C4-2B (cell line): ENCODE results near the gene ADARB2.
"Not testable (repeated sequence)": the region's sequence is repeated elsewhere in the genome, so short reads cannot be mapped to it uniquely, and the experiment has no call there.

Experiments used
- ZFX ChIP-seq: fragments of 450-650 bp; IDR thresholded peaks from 2 replicates; pipeline ENCODE4 v1.6.1; 2017
- TF ChIP-seq, protein P1 (sequence below): fragments of 450-650 bp; conservative IDR thresholded peaks from 2 replicates; pipeline ENCODE4 v1.5.1; 2017; ENCODE audit warnings: mild to moderate bottlenecking

DNA sequence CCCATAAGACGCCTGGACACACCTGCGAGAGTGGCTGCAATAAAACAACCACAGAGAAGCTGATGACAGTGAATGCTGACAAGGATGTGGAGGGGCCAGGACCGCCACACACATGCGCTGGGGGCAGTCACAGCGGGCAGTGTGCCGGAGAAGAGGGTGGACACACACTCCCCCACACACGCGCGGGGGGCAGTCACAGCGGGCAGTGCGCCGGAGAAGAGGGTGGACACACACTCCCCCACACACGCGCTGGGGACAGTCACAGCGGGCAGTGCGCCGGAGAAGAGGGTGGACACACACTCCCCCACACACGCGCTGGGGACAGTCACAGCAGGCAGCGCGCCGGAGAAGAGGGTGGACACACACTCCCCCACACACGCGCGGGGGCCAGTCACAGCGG lies 273.4 kb downstream of the ADARB2 start:
- TF ChIP-seq, protein P1, sequence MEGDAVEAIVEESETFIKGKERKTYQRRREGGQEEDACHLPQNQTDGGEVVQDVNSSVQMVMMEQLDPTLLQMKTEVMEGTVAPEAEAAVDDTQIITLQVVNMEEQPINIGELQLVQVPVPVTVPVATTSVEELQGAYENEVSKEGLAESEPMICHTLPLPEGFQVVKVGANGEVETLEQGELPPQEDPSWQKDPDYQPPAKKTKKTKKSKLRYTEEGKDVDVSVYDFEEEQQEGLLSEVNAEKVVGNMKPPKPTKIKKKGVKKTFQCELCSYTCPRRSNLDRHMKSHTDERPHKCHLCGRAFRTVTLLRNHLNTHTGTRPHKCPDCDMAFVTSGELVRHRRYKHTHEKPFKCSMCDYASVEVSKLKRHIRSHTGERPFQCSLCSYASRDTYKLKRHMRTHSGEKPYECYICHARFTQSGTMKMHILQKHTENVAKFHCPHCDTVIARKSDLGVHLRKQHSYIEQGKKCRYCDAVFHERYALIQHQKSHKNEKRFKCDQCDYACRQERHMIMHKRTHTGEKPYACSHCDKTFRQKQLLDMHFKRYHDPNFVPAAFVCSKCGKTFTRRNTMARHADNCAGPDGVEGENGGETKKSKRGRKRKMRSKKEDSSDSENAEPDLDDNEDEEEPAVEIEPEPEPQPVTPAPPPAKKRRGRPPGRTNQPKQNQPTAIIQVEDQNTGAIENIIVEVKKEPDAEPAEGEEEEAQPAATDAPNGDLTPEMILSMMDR: not testable (repeated sequence)
- TF ChIP-seq ZFX: not testable (repeated sequence)
